NCI-H226 (cell line): Measurements from ENCODE around the gene KITLG.
"Not testable (repeated sequence)": the region's sequence is repeated elsewhere in the genome, so short reads cannot be mapped to it uniquely, and the experiment has no call there.

Experiments used
- DNase-seq: peaks from one replicate; pipeline ENCODE4 v3.0.0-alpha.2; 2015

Gene KITLG

GRCh38 chr12:88472775-88473174, 107.5 kb downstream of the KITLG start:
- peak; percentile 56 for DNase-seq

GRCh38 chr12:88472248-88472647, 108.0 kb downstream of the KITLG start:
- DNase-seq = peak; percentile 25

GRCh38 chr12:88471331-88472045, 108.8 kb downstream of the KITLG start:
- peak; percentile 87 for DNase-seq

GRCh38 chr12:88469154-88469553, 111.1 kb downstream of the KITLG start:
- no peak for DNase-seq

GRCh38 chr12:88468581-88468980, 111.7 kb downstream of the KITLG start:
- no peak for DNase-seq

- not testable (repeated sequence) for DNase-seq
Observed at GRCh38 chr12:88466708-88467107, 113.6 kb downstream of the KITLG start.

- DNase-seq = no peak
Observed at GRCh38 chr12:88458327-88458726, 121.9 kb downstream of the KITLG start.

GRCh38 chr12:88453323-88453722, 126.9 kb downstream of the KITLG start:
- DNase-seq = no peak

GRCh38 chr12:88451205-88451604, 129.1 kb downstream of the KITLG start:
- no peak for DNase-seq

GRCh38 chr12:88450136-88450535, 130.1 kb downstream of the KITLG start:
- peak; percentile 57 for DNase-seq

- no peak for DNase-seq
Observed at GRCh38 chr12:88448337-88448915, 131.8 kb downstream of the KITLG start.

- DNase-seq = no peak
Observed at GRCh38 chr12:88445705-88446394, 134.4 kb downstream of the KITLG start.

- DNase-seq = no peak
Observed at GRCh38 chr12:88444481-88444880, 135.8 kb downstream of the KITLG start.
